Endothelial cell of umbilical vein (primary cell): ENCODE results near the gene TIAM1. TPM values are rescaled to one million over a fixed set of nuclear protein-coding genes. Genes with fewer than 3 reads are reported as not detected.

Experiments
- BruUV-seq: library from RNA; stranded (reverse); fragments of 400-500 nt; replicated peaks from 2 replicates; lab custom pipeline; 2021; lab: Mats Ljungman, UMichigan
- CTCF ChIA-PET: fragments of 300-600, 350-600 bp; sonication (Branson Sonifier 250); formaldehyde crosslinking; loops from one replicate; lab custom pipeline; 2021; ENCODE audit warnings: antibody characterized with exemption, inconsistent platforms; lab: Charles Lee
- POLR2A ChIA-PET: fragments of 300-600, 350-600 bp; sonication (Branson Sonifier 250); formaldehyde crosslinking; loops from one replicate; lab custom pipeline; 2021; ENCODE audit warnings: antibody characterized with exemption, inconsistent platforms; lab: Charles Lee
- DNase-seq: peaks from one replicate; pipeline ENCODE4 v3.0.0-alpha.2; 2011; ENCODE audit warnings: low read depth, low spot score
- FAIRE-seq: peaks from 2 replicates; lab custom pipeline; 2011; peaks lifted over from hg19 to GRCh38; lab: Jason Lieb, UNC
- H2AFZ ChIP-seq: 2 replicates; pipeline ENCODE4 v1.6.0; 2012; ENCODE audit warnings: low read depth, low read length, control low read depth, inconsistent platforms
- H3K27ac ChIP-seq: 2 replicates; pipeline ENCODE4 v1.5.1; 2011; ENCODE audit warnings: low read depth, mild to moderate bottlenecking, control low read depth, low read length, moderate library complexity; ENCODE audit not compliant: insufficient read depth
- H3K27me3 ChIP-seq, 2 experiments: 2 replicates each; pipeline versions ENCODE4 v1.6.0 to v1.6.1; 2011; ENCODE audit warnings: low read length in 2 of 2, mixed read lengths in 1 of 2; ENCODE audit not compliant: control insufficient read depth in 2 of 2, insufficient read depth in 2 of 2
- H3K36me3 ChIP-seq, 2 experiments: 2 replicates in 1 of 2; 3 replicates in 1 of 2; pipeline ENCODE4 v1.5.1; 2011; ENCODE audit warnings: low read length in 2 of 2, mild to moderate bottlenecking in 1 of 2, moderate library complexity in 1 of 2; ENCODE audit not compliant: control insufficient read depth in 2 of 2, insufficient read depth in 2 of 2; ENCODE audit errors: extremely low read depth in 1 of 2
- H3K4me1 ChIP-seq: 3 replicates; pipeline ENCODE4 v1.5.1; 2011; ENCODE audit warnings: mild to moderate bottlenecking, low read length; ENCODE audit not compliant: control insufficient read depth, insufficient read depth; ENCODE audit errors: extremely low read depth
- H3K4me2 ChIP-seq: 2 replicates; pipeline ENCODE4 v1.6.1; 2011; ENCODE audit warnings: low read length, control low read depth, mixed read lengths; ENCODE audit not compliant: insufficient read depth
- H3K4me3 ChIP-seq, 3 experiments: fragments of 200-600 bp in 1 of 3; sonication (generic), shearing (Covaris generic) in 1 of 3; replicated peaks in 1 of 3; 2 replicates each; pipeline ENCODE4 v1.5.1; 2011 to 2016; ENCODE audit warnings: control low read depth in 3 of 3, low read length in 3 of 3, mild to moderate bottlenecking in 2 of 3, inconsistent platforms in 1 of 3, low read depth in 1 of 3, moderate library complexity in 1 of 3; ENCODE audit not compliant: insufficient read depth in 1 of 3
- H3K79me2 ChIP-seq: 2 replicates; pipeline ENCODE4 v1.6.0; 2012; ENCODE audit warnings: low read length, inconsistent platforms; ENCODE audit not compliant: control insufficient read depth, insufficient read depth
- H3K9ac ChIP-seq: replicated peaks from 2 replicates; pipeline ENCODE3; 2011; ENCODE audit warnings: low read length, control low read depth; ENCODE audit not compliant: insufficient read depth; ENCODE audit errors: extremely low read depth
- H3K9me1 ChIP-seq: replicated peaks from 3 replicates; pipeline ENCODE4 v1.6.0; 2011; ENCODE audit warnings: mild to moderate bottlenecking, low read length; ENCODE audit not compliant: control insufficient read depth, insufficient read depth; ENCODE audit errors: extremely low read depth
- H3K9me3 ChIP-seq: replicated peaks from 2 replicates; pipeline ENCODE4 v1.5.1; 2012; ENCODE audit warnings: low read length, inconsistent platforms; ENCODE audit not compliant: control insufficient read depth, insufficient read depth
- H4K20me1 ChIP-seq: replicated peaks from 2 replicates; pipeline ENCODE3; 2011; ENCODE audit warnings: mild to moderate bottlenecking, low read length; ENCODE audit not compliant: control insufficient read depth, insufficient read depth; ENCODE audit errors: extremely low read depth
- CTCF ChIP-seq, 2 donors: IDR thresholded peaks; 1 replicate in 1 of 2; 2 replicates in 1 of 2; pipeline ENCODE4 v1.5.1; 2011; ENCODE audit warnings: low read length in 2 of 2, mild to moderate bottlenecking in 2 of 2, moderate library complexity in 2 of 2, control low read depth in 1 of 2, inconsistent platforms in 1 of 2, low read depth in 1 of 2; ENCODE audit not compliant: insufficient read depth in 1 of 2; ENCODE audit errors: extremely low read depth in 1 of 2
- EZH2 ChIP-seq: IDR thresholded peaks from 2 replicates; pipeline ENCODE4 v1.6.1; 2012; ENCODE audit warnings: borderline replicate concordance, low read depth, mild to moderate bottlenecking, moderate library complexity, low read length, inconsistent platforms; ENCODE audit not compliant: severe bottlenecking
- FOS ChIP-seq: IDR thresholded peaks from 2 replicates; pipeline ENCODE4 v1.6.1; 2011; ENCODE audit warnings: mild to moderate bottlenecking, low read length, moderate library complexity, borderline replicate concordance; ENCODE audit not compliant: insufficient read depth
- GATA2 ChIP-seq: IDR thresholded peaks from 2 replicates; pipeline ENCODE4 v1.7.0; 2011; ENCODE audit warnings: low read depth, mild to moderate bottlenecking, moderate library complexity, mixed read lengths, low read length; ENCODE audit not compliant: insufficient read length, insufficient read depth
- JUN ChIP-seq: IDR thresholded peaks from 2 replicates; pipeline ENCODE4 v1.6.1; 2011; ENCODE audit warnings: borderline replicate concordance, low read depth; ENCODE audit not compliant: insufficient read length, insufficient read depth
- MAX ChIP-seq: IDR thresholded peaks from 2 replicates; pipeline ENCODE4 v1.6.1; 2011; ENCODE audit not compliant: insufficient read depth, insufficient read length
- MYC ChIP-seq: IDR thresholded peaks from one replicate; pipeline ENCODE4 v1.6.1; 2011; ENCODE audit warnings: mild to moderate bottlenecking, low read depth, low read length
- POLR2A ChIP-seq: IDR thresholded peaks from 2 replicates; pipeline ENCODE4 v1.6.1; 2012; ENCODE audit warnings: low read depth, mild to moderate bottlenecking, control low read depth, low read length
- POLR2AphosphoS5 ChIP-seq: IDR thresholded peaks from 2 replicates; pipeline ENCODE4 v1.6.1; 2012; ENCODE audit warnings: low read depth, mild to moderate bottlenecking, control low read depth, low read length, moderate library complexity; ENCODE audit not compliant: insufficient read depth
- dilution Hi-C: fragments of 300-500 bp; cut with MboI; formaldehyde crosslinking; loops from one replicate; pipeline ENCODE4 v1.15.0; 2019; ENCODE audit warnings: low sequenced_read_pairs; ENCODE audit not compliant: extremely low pct_ligation_motif_present
- intact Hi-C: fragments of 100-400 bp; cut with micrococcal nuclease; formaldehyde crosslinking; loops from one replicate; pipeline ENCODE4 v1.10.0; 2022
- polyA plus RNA-seq, 4 experiments: library from polyadenylated mRNA; depleted of rRNA in 3 of 4; stranded (reverse) in 3 of 4; unstranded in 1 of 4; fragments of >200 nt; gene quantifications; 2 replicates each; pipeline versions ENCODE4 v1.2.1 to v1.2.3, GENCODE V29; 2011 to 2012; ENCODE audit warnings: missing spikeins in 1 of 4
- total RNA-seq: library from RNA; stranded (reverse); gene quantifications from 2 replicates; pipeline ENCODE4 v1.2.3, GENCODE V29; 2021

Gene TIAM1
- total and polyA plus RNA-seq, 2 donors (not counting 3 experiments of a cell fraction or from before 2014, with no cell fraction given): 0.21 to 0.86 TPM

GRCh38 chr21:31184876-31185275 lies 159.2 kb downstream of the TIAM1 start:
- H3K79me2 ChIP-seq: no peaks in the 10 kb centered on the region
- no peaks in the 10 kb centered on the region for H3K4me1 ChIP-seq
- CTCF ChIA-PET: no interaction called here
- no peak overlapping the region for H3K4me2 ChIP-seq
- no peaks in the 10 kb centered on the region for H4K20me1 ChIP-seq
- no peak for TF ChIP-seq MYC
- TF ChIP-seq POLR2AphosphoS5: no peak
- TF ChIP-seq POLR2A: no peak
- TF ChIP-seq FOS: no peak
- no peak for TF ChIP-seq JUN
- TF ChIP-seq EZH2: no peak
- no peak for TF ChIP-seq MAX
- TF ChIP-seq CTCF (IDR thresholded peaks at IDR 0.05; ENCODE audit: extremely low read depth in 1 of 2, insufficient read depth in 1 of 2, low read depth in 1 of 2, low read length in 2 of 2): no peak
- TF ChIP-seq GATA2: no peak
- DNase-seq (no peak), FAIRE-seq (no peak)
- no peak overlapping the region for H3K27ac ChIP-seq
- intact Hi-C loops (no loop called here), dilution Hi-C loops (no loop called here)
- no peaks in the 10 kb centered on the region for H3K9me3 ChIP-seq
- H3K9ac ChIP-seq: no peak overlapping the region
- H3K9me1 ChIP-seq: no peaks in the 10 kb centered on the region
- POLR2A ChIA-PET: no interaction called here
- no peaks in the 10 kb centered on the region for H3K27me3 ChIP-seq
- H3K4me3 ChIP-seq: no peak overlapping the region
- no TSS peak for BruUV-seq
- no peak overlapping the region for H2AFZ ChIP-seq
- no peaks in the 10 kb centered on the region for H3K36me3 ChIP-seq
